Measurements from ENCODE around the gene NCOA7. TPM values are rescaled to one million over a fixed set of nuclear protein-coding genes. Genes with fewer than 3 reads are reported as not detected.

The NCOA7 gene
- total and polyA plus RNA-seq, 9 of the 15 experiments (the other 6 are each of a cell fraction or from before 2014, with no cell fraction given), result 5.8 to 14.6 (median 9.3) TPM

- TF ChIP-seq, protein P1, sequence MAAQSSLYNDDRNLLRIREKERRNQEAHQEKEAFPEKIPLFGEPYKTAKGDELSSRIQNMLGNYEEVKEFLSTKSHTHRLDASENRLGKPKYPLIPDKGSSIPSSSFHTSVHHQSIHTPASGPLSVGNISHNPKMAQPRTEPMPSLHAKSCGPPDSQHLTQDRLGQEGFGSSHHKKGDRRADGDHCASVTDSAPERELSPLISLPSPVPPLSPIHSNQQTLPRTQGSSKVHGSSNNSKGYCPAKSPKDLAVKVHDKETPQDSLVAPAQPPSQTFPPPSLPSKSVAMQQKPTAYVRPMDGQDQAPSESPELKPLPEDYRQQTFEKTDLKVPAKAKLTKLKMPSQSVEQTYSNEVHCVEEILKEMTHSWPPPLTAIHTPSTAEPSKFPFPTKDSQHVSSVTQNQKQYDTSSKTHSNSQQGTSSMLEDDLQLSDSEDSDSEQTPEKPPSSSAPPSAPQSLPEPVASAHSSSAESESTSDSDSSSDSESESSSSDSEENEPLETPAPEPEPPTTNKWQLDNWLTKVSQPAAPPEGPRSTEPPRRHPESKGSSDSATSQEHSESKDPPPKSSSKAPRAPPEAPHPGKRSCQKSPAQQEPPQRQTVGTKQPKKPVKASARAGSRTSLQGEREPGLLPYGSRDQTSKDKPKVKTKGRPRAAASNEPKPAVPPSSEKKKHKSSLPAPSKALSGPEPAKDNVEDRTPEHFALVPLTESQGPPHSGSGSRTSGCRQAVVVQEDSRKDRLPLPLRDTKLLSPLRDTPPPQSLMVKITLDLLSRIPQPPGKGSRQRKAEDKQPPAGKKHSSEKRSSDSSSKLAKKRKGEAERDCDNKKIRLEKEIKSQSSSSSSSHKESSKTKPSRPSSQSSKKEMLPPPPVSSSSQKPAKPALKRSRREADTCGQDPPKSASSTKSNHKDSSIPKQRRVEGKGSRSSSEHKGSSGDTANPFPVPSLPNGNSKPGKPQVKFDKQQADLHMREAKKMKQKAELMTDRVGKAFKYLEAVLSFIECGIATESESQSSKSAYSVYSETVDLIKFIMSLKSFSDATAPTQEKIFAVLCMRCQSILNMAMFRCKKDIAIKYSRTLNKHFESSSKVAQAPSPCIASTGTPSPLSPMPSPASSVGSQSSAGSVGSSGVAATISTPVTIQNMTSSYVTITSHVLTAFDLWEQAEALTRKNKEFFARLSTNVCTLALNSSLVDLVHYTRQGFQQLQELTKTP (IDR thresholded peaks at IDR 0.05; ENCODE audit: low read depth in 1 of 2, partially characterized antibody in 2 of 2), result peak; percentile 15 to 69
- TF ChIP-seq CCNT2 (IDR thresholded peaks at IDR 0.05; ENCODE audit: borderline replicate concordance, extremely low read depth, insufficient read length, low read depth, low read length) (peak; percentile 9), CREB1 (IDR thresholded peaks at IDR 0.05) (peak; percentile 67; the same call in 1 of the 2 replicates), CREB1 (CRISPR knock-in tag; IDR thresholded peaks at IDR 0.05) (peak; percentile 41; the same call in 1 of the 2 replicates), HDAC3 (IDR thresholded peaks at IDR 0.05; ENCODE audit: borderline replicate concordance, partially characterized antibody) (peak; percentile 66), ZNF57 (CRISPR knock-in tag; IDR thresholded peaks at IDR 0.05) (no peak), ILK (tag; IDR thresholded peaks at IDR 0.05; ENCODE audit: borderline replicate concordance, low read depth) (no peak), PHTF2 (CRISPR knock-in tag; IDR thresholded peaks at IDR 0.05) (peak; percentile 30; the same call in 1 of the 2 replicates), MAFG (tag; conservative IDR thresholded peaks at IDR 0.05) (peak; percentile 69), LARP7 (IDR thresholded peaks at IDR 0.05) (no peak), POLR2G (IDR thresholded peaks at IDR 0.05; ENCODE audit: low read depth, low read length) (no peak), ZMIZ1 (IDR thresholded peaks at IDR 0.05; ENCODE audit: low read depth in 2 of 2, low read length in 2 of 2) (0 out of 4 replicates have a peak, but pooled peaks of 1 of the 2 experiments have one; percentile 8), ZNF639 (CRISPR knock-in tag; conservative IDR thresholded peaks at IDR 0.05 in 1 of 2, IDR thresholded peaks at IDR 0.05 in 1 of 2) (peak in 1 of 2 experiments; percentile 13; a peak in 1 of 4 replicates)
- TF ChIP-seq, protein P2, sequence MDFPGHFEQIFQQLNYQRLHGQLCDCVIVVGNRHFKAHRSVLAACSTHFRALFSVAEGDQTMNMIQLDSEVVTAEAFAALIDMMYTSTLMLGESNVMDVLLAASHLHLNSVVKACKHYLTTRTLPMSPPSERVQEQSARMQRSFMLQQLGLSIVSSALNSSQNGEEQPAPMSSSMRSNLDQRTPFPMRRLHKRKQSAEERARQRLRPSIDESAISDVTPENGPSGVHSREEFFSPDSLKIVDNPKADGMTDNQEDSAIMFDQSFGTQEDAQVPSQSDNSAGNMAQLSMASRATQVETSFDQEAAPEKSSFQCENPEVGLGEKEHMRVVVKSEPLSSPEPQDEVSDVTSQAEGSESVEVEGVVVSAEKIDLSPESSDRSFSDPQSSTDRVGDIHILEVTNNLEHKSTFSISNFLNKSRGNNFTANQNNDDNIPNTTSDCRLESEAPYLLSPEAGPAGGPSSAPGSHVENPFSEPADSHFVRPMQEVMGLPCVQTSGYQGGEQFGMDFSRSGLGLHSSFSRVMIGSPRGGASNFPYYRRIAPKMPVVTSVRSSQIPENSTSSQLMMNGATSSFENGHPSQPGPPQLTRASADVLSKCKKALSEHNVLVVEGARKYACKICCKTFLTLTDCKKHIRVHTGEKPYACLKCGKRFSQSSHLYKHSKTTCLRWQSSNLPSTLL (IDR thresholded peaks at IDR 0.05), result peak; percentile 94
Measured at GRCh38 chr6:125789576-125790357, 993 bp upstream of the NCOA7 start (continued).
